Measurements from ENCODE around the gene JPT1. TPM values are rescaled to one million over a fixed set of nuclear protein-coding genes. Genes with fewer than 3 reads are reported as not detected.
A peak's percentile ranks its signal among the peaks of the same experiment; 100 is the strongest.

The JPT1 gene
- total RNA-seq, 3 donors from 2014 or later = 9.9 to 30.5 (median 24.9) TPM

DNA sequence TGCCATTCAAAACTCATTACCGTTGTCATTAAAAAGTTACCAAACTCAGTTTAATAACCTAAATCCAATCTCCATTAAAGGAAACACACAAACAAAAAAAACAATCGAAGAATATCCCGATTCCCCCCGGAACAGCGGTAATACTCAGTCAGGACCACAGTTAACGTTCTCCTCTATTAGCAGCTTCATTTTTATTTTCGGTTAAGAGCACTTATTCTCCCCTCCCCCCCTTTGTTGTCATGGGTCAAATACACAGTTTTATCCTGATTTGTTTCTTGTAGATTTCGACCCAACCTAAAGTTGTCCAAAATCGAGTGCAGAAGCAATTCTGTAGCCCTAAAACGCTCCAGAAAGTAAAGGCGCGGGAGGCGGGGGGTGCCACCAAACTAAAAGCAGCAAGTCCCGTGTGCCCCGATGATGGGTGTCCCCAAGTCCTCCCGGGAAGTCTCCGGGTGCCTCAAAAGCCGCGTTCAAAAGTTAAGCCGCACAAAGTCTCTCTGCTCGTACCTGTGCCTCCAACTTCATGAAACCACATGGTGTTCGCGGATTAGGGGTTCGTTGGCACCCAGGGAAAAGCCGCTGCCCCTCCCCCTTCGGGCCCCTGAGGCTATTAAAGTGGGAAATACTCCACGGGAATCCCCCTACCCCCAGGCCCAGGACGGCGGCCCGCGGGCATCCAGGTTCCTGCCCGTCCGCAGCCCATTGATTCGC, 27.5 kb upstream of the JPT1 start:
- H3K36me3 ChIP-seq = no peaks in the 10 kb centered on the region
- intact Hi-C loops (cut with DNase I; ENCODE audit: low total_unique reads) = no loop called here
- TF ChIP-seq POLR2AphosphoS5 (IDR thresholded peaks at IDR 0.05) (no peak), POLR2A (IDR thresholded peaks at IDR 0.05) (no peak)
- TF ChIP-seq, protein P1, sequence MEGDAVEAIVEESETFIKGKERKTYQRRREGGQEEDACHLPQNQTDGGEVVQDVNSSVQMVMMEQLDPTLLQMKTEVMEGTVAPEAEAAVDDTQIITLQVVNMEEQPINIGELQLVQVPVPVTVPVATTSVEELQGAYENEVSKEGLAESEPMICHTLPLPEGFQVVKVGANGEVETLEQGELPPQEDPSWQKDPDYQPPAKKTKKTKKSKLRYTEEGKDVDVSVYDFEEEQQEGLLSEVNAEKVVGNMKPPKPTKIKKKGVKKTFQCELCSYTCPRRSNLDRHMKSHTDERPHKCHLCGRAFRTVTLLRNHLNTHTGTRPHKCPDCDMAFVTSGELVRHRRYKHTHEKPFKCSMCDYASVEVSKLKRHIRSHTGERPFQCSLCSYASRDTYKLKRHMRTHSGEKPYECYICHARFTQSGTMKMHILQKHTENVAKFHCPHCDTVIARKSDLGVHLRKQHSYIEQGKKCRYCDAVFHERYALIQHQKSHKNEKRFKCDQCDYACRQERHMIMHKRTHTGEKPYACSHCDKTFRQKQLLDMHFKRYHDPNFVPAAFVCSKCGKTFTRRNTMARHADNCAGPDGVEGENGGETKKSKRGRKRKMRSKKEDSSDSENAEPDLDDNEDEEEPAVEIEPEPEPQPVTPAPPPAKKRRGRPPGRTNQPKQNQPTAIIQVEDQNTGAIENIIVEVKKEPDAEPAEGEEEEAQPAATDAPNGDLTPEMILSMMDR (IDR thresholded peaks at IDR 0.05) = no peak
- DNase-seq (ENCODE audit: low spot score in 2 of 2) = no peak
- H3K4me3 ChIP-seq = peak overlapping the region; percentile 79 to 98 (median 85)
- peak overlapping the region; percentile 99 for H3K27ac ChIP-seq
- H3K9me3 ChIP-seq = no peaks in the 10 kb centered on the region
- H3K27me3 ChIP-seq = no peaks in the 10 kb centered on the region
- H3K4me1 ChIP-seq = peaks cover 0 to 6% of the 10 kb centered on the region in 2 donors

- Histone ChIP-seq H3K36me3 (no peaks in the 10 kb centered on the region), H3K27me3 (no peaks in the 10 kb centered on the region), H3K9me3 (no peaks in the 10 kb centered on the region), H3K4me3 (peak overlapping the region; percentile 79 to 98 (median 85)), H3K4me1 (peaks cover 0 to 6% of the 10 kb centered on the region in 2 donors), H3K27ac (peak overlapping the region in 1 of 2 donors; percentile 99)
- intact Hi-C loops (cut with DNase I; ENCODE audit: low total_unique reads) = no loop called here
- TF ChIP-seq, protein P1 (IDR thresholded peaks at IDR 0.05) = no peak
- TF ChIP-seq POLR2A (IDR thresholded peaks at IDR 0.05) (no peak), POLR2AphosphoS5 (IDR thresholded peaks at IDR 0.05) (no peak)
- no peak for DNase-seq (ENCODE audit: low spot score in 2 of 2)
These were observed 26.8 kb upstream of the JPT1 start for GRCh38 chr17:75181110-75181509.

DNA sequence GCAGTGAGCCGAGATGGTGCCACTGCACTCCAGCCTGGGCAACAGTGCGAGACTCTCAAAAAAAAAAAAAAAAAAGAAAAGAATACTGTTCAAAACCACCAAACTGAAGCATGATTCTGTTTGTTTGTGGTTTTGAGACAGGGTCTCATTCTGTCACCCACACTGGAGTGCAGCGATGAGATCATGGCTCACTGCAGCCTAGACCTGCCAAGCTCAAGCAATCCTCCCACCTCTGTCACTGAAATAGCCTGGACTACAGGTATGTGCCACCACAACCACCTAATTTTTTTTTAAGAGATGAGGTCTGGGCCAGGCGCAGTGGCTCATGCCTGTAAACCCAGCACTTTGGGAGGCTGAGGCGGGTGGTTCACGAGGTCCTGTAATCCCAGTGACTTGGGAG, 24.1 kb upstream of the JPT1 start:
- TF ChIP-seq, protein P1 (IDR thresholded peaks at IDR 0.05) = no peak
- TF ChIP-seq POLR2A (IDR thresholded peaks at IDR 0.05) = no peak
- no peak for TF ChIP-seq POLR2AphosphoS5 (IDR thresholded peaks at IDR 0.05)
- DNase-seq (ENCODE audit: low spot score in 2 of 2) = no peak
- Histone ChIP-seq H3K27ac (peak overlapping the region in 1 of 2 donors; percentile 34), H3K27me3 (no peaks in the 10 kb centered on the region), H3K36me3 (peaks cover 4% of the 10 kb centered on the region), H3K4me3 (no peak overlapping the region), H3K4me1 (peaks cover 0 to 6% of the 10 kb centered on the region in 2 donors), H3K9me3 (no peaks in the 10 kb centered on the region)
- intact Hi-C loops (cut with DNase I; ENCODE audit: low total_unique reads) = no loop called here

- Histone ChIP-seq H3K4me3 (no peak overlapping the region), H3K9me3 (no peaks in the 10 kb centered on the region), H3K36me3 (peaks cover 4% of the 10 kb centered on the region), H3K4me1 (peaks cover 0 to 6% of the 10 kb centered on the region in 2 donors), H3K27ac (no peak overlapping the region), H3K27me3 (no peaks in the 10 kb centered on the region)
- TF ChIP-seq POLR2AphosphoS5 (IDR thresholded peaks at IDR 0.05) (no peak), POLR2A (IDR thresholded peaks at IDR 0.05) (no peak)
- TF ChIP-seq, protein P1 (IDR thresholded peaks at IDR 0.05) = no peak
- intact Hi-C loops (cut with DNase I; ENCODE audit: low total_unique reads) = no loop called here
- DNase-seq (ENCODE audit: low spot score in 2 of 2) = no peak
These were observed 22.3 kb upstream of the JPT1 start for GRCh38 chr17:75176625-75177024.

- no peaks in the 10 kb centered on the region for H3K9me3 ChIP-seq
- no peak overlapping the region for H3K27ac ChIP-seq
- no peaks in the 10 kb centered on the region for H3K4me1 ChIP-seq
- TF ChIP-seq, protein P1 (IDR thresholded peaks at IDR 0.05) = no peak
- TF ChIP-seq POLR2AphosphoS5 (IDR thresholded peaks at IDR 0.05) = no peak
- TF ChIP-seq POLR2A (IDR thresholded peaks at IDR 0.05) = no peak
- H3K36me3 ChIP-seq = peaks cover 4% of the 10 kb centered on the region
- intact Hi-C loops (cut with DNase I; ENCODE audit: low total_unique reads) = no loop called here
- H3K4me3 ChIP-seq = no peak overlapping the region
- DNase-seq (ENCODE audit: low spot score in 2 of 2) = no peak
- H3K27me3 ChIP-seq = no peaks in the 10 kb centered on the region
These were observed 20.7 kb upstream of the JPT1 start for GRCh38 chr17:75174996-75175395.
